ENCODE results near the gene ZNF804A. TPM values are rescaled to one million over a fixed set of nuclear protein-coding genes. Genes with fewer than 3 reads are reported as not detected.

Gene ZNF804A
- total and polyA plus RNA-seq, 2 of the 4 experiments (the other 2 are of a cell fraction) = 2.2 to 2.7 TPM

DNA sequence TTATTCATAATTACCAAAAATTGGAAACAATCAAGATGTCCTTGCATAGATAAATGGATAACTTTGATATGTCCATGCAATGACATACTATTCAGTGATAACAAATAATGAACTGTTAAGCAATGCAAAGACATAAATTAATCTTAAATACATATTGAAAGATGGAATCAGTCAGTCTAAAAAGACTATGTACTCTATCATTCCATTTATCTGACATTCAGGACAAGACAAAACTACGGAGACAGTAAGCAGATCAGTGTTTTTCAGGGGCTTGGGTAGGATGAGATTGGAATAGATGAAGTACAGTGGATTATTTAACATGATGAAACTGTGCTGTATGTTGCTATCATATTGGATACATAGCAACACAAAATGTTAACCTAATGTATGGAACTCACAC is 21.3 kb upstream of the ZNF804A start:
- Histone ChIP-seq H4K5ac (ENCODE audit: low read depth, low read length) (no peak overlapping the region), H3K4me2 (ENCODE audit: low read depth, low read length) (no peak overlapping the region), H3K79me1 (ENCODE audit: low read depth in 1 of 2, low read length in 2 of 2) (no peaks in the 10 kb centered on the region), H2AFZ (replicated peaks; ENCODE audit: low read length, poor library complexity) (no peak overlapping the region), H3K27me3 (ENCODE audit: control insufficient read depth, insufficient read depth, low read length) (no peaks in the 10 kb centered on the region), H3K56ac (ENCODE audit: extremely low read depth, insufficient read depth, low read length) (no peak overlapping the region), H2BK5ac (ENCODE audit: low read depth, low read length, poor library complexity, severe bottlenecking) (no peak overlapping the region), H2AK5ac (ENCODE audit: low read depth, low read length) (no peak overlapping the region), H3K4ac (ENCODE audit: low read depth, low read length) (no peak overlapping the region), H3K23ac (ENCODE audit: low read depth, low read length) (no peak overlapping the region), H3K4me3 (ENCODE audit: insufficient read depth, low read depth, low read length) (no peak overlapping the region), H3K27ac (ENCODE audit: insufficient read depth, low read length) (no peak overlapping the region), H3K36me3 (ENCODE audit: control insufficient read depth, insufficient read depth, low read length) (no peaks in the 10 kb centered on the region), H2BK20ac (ENCODE audit: low read depth, low read length) (no peak overlapping the region), H4K91ac (ENCODE audit: insufficient read depth, low read depth, low read length) (no peak overlapping the region), H2AK9ac (replicated peaks; ENCODE audit: low read depth, low read length, poor library complexity) (no peak overlapping the region), H4K8ac (ENCODE audit: low read depth in 2 of 2, low read length in 2 of 2) (no peak overlapping the region), H3K18ac (ENCODE audit: low read depth, low read length) (no peak overlapping the region), H2BK15ac (ENCODE audit: low read depth, low read length) (no peak overlapping the region), H4K20me1 (ENCODE audit: insufficient read depth, low read length) (no peaks in the 10 kb centered on the region), H3K4me1 (ENCODE audit: control insufficient read depth, insufficient read depth, low read length) (no peaks in the 10 kb centered on the region), H3K9ac (ENCODE audit: low read depth, low read length) (no peak overlapping the region), H3K9me3 (ENCODE audit: control insufficient read depth, insufficient read depth, low read length) (no peaks in the 10 kb centered on the region), H2BK120ac (ENCODE audit: low read depth, low read length) (no peak overlapping the region), H3K14ac (replicated peaks; ENCODE audit: low read depth, low read length) (no peak overlapping the region), H3K9me1 (ENCODE audit: insufficient read depth, low read length) (no peaks in the 10 kb centered on the region)
- no peak for DNase-seq
- BruUV-seq (replicated peaks) = no TSS peak
- no peak for TF ChIP-seq MAFK (IDR thresholded peaks at IDR 0.05; ENCODE audit: low read depth, low read length)
- no peak for TF ChIP-seq SMC3 (IDR thresholded peaks at IDR 0.05; ENCODE audit: low read depth, low read length)
- TF ChIP-seq MXI1 (IDR thresholded peaks at IDR 0.05; ENCODE audit: borderline replicate concordance, low read depth, low read length) = no peak
- TF ChIP-seq FOS (IDR thresholded peaks at IDR 0.05; ENCODE audit: low read depth, low read length) = no peak
- no peak for TF ChIP-seq RAD21 (IDR thresholded peaks at IDR 0.05; ENCODE audit: low read length)
- TF ChIP-seq NFE2L2 (IDR thresholded peaks at IDR 0.05; ENCODE audit: low read depth, low read length) = no peak
- TF ChIP-seq CHD1 (IDR thresholded peaks at IDR 0.05; ENCODE audit: low read depth, low read length) = no peak
- TF ChIP-seq RFX5 (IDR thresholded peaks at IDR 0.05; ENCODE audit: low read depth, low read length) = no peak
- TF ChIP-seq, protein P1, sequence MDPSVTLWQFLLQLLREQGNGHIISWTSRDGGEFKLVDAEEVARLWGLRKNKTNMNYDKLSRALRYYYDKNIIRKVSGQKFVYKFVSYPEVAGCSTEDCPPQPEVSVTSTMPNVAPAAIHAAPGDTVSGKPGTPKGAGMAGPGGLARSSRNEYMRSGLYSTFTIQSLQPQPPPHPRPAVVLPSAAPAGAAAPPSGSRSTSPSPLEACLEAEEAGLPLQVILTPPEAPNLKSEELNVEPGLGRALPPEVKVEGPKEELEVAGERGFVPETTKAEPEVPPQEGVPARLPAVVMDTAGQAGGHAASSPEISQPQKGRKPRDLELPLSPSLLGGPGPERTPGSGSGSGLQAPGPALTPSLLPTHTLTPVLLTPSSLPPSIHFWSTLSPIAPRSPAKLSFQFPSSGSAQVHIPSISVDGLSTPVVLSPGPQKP (IDR thresholded peaks at IDR 0.05; ENCODE audit: borderline replicate concordance, low read depth, low read length) = no peak
- TF ChIP-seq, protein P2, sequence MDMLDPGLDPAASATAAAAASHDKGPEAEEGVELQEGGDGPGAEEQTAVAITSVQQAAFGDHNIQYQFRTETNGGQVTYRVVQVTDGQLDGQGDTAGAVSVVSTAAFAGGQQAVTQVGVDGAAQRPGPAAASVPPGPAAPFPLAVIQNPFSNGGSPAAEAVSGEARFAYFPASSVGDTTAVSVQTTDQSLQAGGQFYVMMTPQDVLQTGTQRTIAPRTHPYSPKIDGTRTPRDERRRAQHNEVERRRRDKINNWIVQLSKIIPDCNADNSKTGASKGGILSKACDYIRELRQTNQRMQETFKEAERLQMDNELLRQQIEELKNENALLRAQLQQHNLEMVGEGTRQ (IDR thresholded peaks at IDR 0.05; ENCODE audit: low read depth, low read length) = no peak
- TF ChIP-seq RCOR1 (IDR thresholded peaks at IDR 0.05; ENCODE audit: insufficient replicate concordance, low read length) = no peak
- no peak for TF ChIP-seq BHLHE40 (IDR thresholded peaks at IDR 0.05; ENCODE audit: low read depth, low read length)
- TF ChIP-seq POLR2A (IDR thresholded peaks at IDR 0.05; ENCODE audit: low read depth, low read length) = no peak
- TF ChIP-seq, protein P3, sequence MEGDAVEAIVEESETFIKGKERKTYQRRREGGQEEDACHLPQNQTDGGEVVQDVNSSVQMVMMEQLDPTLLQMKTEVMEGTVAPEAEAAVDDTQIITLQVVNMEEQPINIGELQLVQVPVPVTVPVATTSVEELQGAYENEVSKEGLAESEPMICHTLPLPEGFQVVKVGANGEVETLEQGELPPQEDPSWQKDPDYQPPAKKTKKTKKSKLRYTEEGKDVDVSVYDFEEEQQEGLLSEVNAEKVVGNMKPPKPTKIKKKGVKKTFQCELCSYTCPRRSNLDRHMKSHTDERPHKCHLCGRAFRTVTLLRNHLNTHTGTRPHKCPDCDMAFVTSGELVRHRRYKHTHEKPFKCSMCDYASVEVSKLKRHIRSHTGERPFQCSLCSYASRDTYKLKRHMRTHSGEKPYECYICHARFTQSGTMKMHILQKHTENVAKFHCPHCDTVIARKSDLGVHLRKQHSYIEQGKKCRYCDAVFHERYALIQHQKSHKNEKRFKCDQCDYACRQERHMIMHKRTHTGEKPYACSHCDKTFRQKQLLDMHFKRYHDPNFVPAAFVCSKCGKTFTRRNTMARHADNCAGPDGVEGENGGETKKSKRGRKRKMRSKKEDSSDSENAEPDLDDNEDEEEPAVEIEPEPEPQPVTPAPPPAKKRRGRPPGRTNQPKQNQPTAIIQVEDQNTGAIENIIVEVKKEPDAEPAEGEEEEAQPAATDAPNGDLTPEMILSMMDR (conservative IDR thresholded peaks at IDR 0.05; ENCODE audit: low read depth, low read length) = no peak
- WGBS, 2 experiments (ENCODE audit: extremely low coverage in 2 of 2, insufficient read length in 1 of 2) = no CpG with 5 or more reads among the region's 1 CpG
- intact Hi-C loops (cut with micrococcal nuclease) = no loop called here
- CTCF ChIA-PET = no interaction called here
- ATAC-seq (ENCODE audit: low read depth) = no peak
- dilution Hi-C loops (cut with HindIII; ENCODE audit: low sequenced_read_pairs, unreplicated experiment) = no loop called here
- POLR2A ChIA-PET (ENCODE audit: unreplicated experiment) = no interaction called here
- in situ Hi-C loops (cut with MboI; ENCODE audit: low sequenced_read_pairs) = no loop called here
